GM19463 (cell line): Measurements from ENCODE around the gene ZNF530.

Experiments used
- ATAC-seq: cut with Tn5 transposase; IDR thresholded peaks from one replicate; pipeline ENCODE4 v1.9.1; 2021; ENCODE audit warnings: mild to moderate bottlenecking, moderate library complexity; ENCODE audit not compliant: unreplicated experiment

ZNF530 gene

DNA sequence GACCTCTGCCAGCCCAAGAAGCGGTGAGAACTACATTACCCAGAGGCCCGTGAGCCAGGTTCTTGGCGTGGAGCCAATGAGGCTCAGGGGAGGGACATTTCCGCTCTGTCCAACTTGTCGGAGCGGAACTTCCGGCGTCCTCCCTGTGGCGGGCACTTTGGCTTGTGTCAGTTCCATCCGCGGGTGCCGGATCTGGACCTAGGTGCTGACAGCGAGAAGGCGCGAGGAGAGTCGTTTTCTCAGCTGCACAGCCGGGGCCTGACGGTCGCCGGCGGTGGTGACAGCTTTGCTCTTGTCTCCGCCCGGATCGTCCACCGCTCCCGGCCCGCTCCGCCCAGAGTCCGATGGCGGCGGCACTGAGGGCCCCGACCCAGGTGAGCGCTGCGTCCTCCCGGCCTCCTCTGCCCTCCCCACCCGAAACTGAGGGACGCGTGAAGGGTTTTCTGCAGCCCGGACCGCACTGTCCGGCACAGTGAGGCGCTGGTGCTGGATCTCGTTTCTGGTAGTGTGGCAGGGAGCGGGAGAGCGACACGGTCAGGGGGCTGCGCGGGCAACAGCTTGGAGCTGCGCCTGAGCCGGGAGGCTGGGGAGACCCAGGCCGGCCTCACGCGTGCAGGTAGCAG, at the start of gene ZNF530:
Gene ZNF530 (plus strand): TSS at position 125 of the 623 bp plus-strand sequence. CDS start 4,461 bp downstream, outside the sequence.
- ATAC-seq: peak; percentile 99

DNA sequence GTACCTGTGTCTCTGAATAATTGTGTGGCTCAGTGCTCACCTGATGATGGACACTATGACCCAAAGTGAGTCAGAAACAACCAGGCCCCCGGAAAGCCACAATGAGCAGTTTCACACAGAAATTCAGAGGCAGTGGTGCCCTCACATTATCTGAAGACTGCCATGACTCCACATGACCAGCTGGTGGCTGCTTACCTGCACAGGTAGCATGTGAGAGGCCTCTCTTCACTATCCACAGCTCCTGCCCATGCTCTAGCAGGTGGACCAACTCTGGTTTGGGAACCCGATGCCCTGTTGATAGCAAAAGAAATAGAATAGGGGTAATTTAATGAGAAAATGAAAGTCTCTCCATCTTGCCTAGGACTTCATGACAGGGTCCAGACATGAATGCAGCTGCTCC, 47.3 kb upstream of the ZNF530 start:
- no peak for ATAC-seq

DNA sequence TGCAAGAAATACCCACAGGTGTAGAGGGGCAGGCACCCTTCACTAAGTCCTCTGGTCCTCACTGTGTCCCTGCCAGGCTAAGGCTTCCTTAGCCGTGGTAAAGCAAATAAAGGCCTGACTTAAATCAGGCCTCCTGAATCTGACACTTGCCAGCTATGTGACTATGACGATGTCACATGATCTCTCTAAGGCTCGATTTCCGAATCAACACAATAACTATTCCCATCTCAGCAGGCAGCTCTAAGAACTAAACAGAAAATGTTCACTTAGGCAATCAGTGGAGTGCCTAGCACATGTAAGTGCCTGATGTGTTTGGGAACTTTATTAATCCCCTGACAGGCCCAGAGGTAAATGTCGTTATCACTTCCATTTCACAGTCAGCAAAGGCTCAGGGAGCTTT, 42.0 kb upstream of the ZNF530 start:
- ATAC-seq: no peak

DNA sequence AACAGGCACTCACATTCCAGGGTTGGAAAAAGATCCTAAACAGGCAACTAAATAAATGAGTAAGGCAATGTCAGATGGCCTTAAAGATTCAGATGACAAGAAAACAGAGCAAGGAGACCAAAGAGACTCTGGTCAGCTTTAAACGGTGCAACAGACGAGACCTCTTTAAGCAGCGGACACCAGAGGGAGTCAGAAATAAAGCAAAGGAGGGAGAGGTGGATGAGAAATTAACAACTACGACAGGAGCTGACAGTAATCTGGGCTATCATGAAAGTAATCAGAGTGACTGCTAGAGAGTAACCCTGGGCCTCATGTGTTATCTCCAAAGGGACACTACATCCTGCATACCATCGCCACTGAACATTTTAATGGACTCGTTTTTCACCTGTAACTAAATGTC, 41.2 kb upstream of the ZNF530 start:
- ATAC-seq: no peak

DNA sequence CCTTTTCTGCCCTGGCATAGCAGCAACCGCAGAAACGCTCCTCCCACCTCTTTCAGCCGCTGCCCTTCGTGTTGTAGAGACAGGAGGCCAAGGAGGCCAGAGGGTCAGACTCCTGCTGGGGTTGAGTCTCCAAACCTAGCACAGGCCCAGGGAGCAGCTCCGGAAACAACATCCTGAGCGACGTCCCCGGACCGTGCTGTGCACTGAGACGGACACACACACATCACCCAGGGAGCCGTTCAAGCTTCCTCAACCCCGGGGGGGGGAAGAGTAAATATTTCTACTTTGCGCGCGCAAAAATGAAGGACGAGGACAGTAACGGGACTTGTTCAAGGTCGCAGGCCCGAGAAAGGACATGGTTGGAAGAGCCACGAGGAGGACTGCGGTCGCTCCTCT, 40.7 kb upstream of the ZNF530 start:
- no peak for ATAC-seq

DNA sequence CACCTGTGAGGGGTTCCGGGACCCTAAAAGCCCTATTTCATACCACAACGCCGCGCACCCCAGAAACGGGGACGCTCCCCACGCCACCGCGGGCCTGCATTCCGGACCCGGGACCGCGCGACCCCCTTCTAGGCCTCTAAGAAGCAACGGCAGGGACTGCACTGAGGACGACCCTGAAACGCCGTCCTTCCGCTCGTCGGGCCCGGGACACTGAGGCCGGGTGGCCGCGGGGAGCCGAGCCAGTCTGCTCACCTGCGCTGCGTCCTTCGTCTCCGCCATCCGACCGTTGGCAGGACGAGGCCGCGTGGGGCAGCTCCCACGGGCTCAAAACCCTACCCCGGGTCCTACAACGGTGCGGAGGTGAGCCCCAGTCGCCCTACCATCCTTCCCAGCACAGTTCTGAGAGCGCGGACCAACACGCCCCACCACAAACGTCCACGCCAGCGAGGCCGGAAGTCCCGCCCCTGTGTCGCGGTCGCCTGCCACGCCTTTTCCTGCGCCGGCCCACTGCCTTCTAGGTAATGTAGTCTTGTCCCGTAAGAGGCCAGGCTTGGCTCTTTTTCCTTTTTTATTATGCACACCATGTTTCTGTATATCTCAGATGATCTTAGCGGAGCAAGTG, 40.2 kb upstream of the ZNF530 start, which contains the start of gene ZNF550:
Gene ZNF550 (minus strand): TSS at position 460 of the 622 bp plus-strand sequence. CDS start 181 bp downstream, at position 279.
- ATAC-seq: peak; percentile 100

DNA sequence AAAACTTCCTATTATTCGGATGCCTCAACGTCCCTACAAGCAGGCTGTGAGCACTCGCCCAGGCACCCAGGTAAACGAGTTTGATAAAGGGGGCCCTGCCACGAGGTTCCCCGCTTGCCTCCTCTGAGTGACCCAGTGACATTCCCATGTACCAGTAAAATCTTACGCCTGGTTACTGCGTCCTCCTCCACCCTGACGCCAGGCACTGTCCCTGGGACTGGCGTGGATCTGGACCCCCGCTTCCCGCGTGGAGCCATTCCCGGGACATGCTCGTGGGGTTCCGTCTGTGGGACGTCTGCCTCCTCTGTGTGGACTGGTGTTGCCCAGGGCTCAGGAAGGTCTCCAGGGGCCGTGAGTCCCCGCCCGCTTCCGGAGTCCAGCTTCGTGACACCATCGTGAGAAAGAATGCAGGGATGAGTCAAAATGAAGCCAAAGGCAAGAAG, 39.6 kb upstream of the ZNF530 start:
- no peak for ATAC-seq

DNA sequence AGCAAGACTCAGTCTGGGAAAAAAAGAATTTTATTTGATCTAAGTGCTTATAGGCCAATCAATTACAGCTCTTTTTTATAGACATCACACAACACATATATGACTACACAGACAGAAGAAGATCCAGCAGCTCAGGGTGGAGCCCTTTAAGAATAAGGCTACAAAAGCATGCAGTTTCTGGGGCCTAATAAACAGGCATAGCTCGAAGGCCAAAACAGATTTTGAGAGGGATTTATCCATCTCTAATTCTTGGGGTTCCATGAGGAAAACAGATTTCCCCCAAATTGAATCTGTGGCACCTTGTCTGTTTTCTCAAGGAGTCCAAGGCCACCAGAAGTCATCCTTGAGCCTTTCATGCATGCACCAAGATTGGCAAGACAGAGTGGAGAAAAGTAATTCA, 36.1 kb upstream of the ZNF530 start:
- ATAC-seq: no peak

DNA sequence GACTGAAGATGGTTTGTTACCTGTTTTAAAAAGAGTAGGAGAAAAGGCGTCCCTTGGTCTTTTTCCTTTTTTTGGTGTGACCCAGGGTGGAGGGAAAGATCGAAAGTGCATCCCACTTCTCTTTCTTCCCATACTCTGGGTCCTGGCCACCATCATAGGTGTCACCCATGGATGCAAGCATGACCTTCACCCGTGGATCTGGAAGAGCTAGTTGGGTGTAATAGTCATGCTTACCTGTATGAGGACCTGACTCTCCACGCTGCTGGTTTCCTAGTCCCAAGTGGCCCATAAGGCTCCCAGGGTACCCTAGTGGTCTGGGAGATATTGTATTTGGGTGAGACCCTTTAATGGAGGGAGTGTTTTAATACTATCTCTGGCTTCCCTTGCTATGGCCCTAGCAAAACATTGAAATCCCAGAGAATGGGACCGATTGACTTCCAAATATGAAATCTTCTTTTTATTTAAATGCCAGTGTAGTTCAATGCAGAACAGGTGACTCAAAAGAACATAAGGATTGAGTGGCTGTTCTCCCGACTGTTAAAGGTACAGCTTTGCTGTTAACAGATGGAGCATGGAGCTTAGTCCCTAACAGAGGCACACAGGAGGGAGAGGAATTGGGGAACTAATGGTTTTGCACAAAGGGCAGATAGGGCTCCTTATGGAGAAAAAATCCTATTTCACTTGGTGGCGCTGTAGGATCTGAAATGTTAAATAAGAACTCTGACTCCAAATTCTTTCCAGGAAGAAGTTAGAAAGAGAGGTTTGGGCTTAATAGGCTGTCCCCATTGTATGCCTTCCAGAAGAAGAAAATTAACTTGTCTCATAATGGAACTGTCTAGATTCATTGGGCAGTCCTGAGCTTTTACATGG, 33.1 kb upstream of the ZNF530 start:
- no peak for ATAC-seq

DNA sequence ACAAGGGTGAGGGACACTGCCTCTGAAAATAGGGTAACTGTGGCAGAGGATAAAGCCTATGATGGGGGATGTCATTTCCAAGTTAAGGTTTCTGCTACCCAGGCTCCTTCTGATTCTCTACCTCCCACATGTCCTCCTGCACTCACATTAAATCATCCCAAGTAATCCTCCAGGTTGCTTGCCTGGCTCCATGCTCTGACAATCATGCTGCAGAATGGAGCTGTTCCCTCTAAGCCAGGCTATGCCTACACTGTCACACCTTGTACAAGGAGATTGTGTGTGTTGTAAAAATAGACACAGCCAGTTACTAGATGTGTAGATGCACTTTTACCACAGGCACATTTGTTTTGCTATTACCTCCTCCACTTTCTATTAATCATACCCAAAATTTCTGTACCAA, 29.0 kb upstream of the ZNF530 start:
- ATAC-seq: no peak

DNA sequence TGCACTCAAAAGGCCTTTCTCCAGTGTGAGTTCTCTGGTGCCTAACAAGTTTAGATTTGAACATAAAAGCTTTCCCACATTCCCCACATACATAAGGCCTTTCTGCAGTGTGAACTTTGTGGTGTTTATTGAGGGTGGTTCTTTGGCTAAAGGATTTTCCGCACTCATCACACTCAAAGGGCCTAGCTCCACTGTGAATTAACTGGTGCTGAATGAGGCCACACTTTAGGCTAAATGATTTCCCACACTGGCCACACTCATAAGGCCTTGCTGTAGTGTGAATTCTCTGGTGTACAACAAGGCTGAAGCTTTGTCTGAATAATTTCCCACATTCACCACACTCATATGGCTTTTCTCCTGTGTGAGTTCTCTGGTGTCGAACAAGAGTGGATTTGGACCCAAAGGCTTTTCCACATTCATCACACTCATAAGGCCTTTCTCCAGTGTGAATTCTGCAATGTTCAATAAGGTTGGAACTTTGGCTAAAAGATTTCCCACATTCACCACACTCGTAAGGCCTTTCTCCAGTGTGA, 27.2 kb upstream of the ZNF530 start:
- no peak for ATAC-seq

DNA sequence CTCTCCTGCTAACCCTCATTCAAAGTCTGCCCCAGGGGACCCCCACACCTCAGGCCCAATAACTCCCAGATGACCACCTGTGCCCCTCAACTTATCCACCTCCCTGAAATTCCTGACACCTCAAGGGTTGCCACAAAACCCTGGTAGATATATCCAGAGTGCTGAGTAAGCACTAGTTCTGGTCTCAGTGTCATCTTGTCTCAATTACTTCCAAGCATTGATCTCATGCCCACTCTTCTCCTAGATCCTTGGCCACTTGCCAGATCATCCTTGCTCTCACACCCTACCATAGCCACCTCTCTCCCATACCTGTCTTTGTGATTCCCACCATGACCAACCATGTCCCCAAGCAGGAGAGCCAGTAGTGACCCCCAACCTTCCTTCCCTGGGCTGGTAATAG, 23.0 kb upstream of the ZNF530 start:
- no peak for ATAC-seq

DNA sequence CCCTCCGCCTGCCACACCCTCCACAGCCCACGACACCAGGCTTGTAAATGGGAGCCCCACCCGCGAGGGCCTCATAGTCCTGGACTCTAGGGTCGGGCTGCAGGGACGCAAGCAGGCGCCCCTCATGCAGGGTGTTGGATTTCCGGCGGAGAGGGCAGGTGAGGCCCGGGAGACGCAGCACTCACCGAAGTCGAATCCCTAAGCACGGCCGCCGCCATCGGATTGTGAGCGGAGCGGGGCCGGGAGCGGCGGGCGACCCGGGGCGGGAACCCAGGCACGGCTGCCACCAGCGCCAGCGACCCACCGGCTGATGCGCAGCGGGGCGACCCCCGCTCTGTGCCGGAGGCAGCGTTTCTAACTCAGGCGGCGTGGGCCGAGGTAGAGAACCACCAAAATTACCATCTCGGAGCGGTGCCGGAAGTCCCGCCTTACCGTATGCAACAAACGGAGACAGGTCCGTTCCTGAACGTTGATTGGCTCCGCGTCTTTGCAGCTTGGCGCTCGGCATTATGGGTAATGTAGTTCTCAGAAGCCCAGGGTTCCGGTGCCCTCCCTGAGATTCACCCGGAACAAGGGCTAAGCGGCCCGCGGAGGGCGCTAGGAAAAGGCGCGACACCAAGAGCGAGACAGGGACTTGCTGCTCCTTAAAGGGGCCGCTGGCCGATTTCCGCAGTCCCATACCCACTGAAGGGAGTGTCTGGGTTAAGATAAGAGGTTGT, 21.0 kb upstream of the ZNF530 start, which contains the start of gene ZNF416:
Gene ZNF416 (minus strand): TSS at position 425 of the 719 bp plus-strand sequence. CDS start 207 bp downstream, at position 218.
- ATAC-seq: peak; percentile 95

DNA sequence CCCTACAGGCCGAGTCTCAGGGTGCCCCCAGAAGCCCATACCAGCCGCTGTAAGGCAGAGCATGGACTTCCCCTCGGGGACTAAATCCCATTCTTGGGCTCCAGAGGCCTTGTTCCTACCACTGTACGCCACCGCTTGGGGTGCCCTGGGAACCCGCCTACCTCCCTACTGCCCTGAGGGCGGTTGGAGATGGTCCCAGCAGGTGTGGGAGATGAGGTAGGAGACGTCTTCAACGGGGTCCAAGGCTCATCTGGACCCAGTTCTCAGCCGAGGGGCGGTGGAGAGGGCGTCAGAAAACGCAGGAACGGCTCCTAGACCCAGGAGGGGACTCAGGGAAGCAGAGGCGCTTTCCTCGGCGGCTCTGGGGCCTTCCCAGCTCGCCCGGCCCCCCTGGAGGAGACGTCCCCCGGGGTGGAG, 16.6 kb upstream of the ZNF530 start:
- no peak for ATAC-seq

DNA sequence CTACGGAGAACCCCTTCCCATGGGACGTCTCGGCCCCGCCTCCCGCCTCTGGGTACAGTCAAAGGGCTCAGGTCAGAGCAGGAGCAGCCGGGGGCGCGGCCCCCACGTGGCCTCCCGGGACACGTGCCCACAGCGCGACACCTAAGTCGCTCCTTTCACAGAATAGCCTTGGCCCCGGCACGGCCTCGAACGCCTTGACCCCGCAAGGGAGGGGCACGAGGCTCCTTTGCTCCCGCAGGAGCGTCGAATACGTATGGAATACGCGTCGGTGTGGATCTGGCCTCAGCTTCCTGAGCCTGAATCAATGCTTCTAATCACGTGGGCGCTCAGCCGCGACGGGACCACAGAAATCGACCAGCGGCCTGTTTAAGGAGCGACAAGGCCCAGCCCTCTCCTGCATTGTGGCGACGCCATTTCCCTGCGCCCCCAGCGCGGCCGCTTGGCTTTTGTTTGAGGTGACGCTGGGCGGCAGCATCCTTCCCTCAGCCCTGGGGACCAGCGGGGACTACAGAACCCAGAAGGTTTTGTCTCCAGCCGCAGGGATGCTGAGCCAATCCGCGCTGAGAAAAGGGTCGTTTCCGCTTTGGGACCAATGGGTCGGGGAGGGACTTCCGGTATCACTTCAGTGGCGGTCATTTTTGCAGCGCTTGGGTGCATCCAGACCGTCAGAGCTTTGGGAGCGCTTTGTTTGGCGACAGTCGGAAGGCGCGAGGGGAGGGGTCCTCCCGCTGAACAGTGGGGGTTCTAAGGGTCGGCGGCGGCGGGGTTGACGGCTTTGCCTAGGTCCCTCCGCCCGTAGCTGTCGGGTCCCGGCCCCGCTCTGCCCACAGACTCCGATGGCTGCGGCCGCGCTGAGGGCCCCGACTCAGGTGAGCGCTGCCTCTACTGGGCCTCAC, 15.9 kb upstream of the ZNF530 start, which contains the start of gene ZIK1:
Gene ZIK1 (plus strand): TSS at position 625 of the 896 bp plus-strand sequence. CDS start 212 bp downstream, at position 837.
- ATAC-seq: peak; percentile 87

DNA sequence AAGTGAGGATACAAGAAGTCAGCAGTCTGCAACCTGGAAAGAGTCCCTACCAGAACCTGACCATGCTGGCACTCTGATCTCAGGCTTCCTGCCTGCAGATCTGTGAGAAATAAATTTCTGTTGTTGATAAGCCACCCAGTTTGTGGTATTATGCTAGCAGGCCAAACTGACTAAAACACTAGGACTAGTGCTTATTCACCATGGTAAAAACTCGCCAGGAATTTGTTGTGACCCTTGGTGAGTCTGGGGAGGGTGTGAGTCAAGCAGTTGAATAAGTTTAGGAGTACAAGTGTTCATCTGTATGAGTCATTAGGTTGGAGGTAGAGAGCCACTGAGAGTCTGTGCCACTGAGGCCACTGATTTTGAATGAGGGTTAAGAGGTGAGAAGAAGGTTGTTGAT, 12.2 kb upstream of the ZNF530 start:
- no peak for ATAC-seq

DNA sequence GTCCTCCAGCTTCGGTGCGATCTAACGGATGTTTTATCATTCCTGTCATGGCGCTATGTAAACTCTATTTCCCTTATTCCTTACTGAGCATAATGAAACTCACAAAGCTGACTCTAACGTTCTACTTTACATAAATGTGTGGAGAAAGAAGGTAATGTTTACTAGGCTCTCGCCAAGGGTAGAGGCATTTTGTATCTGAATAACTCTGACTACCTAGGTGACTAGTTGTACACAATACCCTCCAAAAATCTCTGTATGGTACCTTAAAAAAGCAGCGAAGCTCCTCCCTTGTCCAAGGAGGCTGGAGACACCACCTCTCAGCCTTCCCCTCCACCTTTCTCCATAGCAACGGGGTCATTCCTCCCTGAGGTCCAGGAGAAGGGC, 316 bp upstream of the ZNF530 start:
- ATAC-seq: peak; percentile 20

DNA sequence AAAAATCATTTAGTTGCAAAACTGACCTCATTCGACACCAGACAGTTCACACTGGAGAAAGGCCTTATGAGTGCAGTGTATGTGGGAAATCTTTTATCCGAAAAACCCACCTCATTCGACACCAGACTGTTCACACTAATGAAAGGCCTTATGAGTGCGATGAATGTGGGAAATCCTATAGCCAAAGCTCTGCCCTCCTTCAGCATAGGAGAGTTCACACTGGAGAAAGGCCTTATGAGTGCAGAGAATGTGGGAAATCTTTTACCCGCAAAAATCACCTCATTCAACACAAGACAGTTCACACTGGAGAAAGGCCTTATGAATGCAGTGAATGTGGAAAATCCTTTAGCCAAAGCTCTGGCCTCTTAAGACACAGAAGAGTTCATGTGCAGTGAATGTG, 7.2 kb downstream of the ZNF530 start:
- no peak for ATAC-seq

DNA sequence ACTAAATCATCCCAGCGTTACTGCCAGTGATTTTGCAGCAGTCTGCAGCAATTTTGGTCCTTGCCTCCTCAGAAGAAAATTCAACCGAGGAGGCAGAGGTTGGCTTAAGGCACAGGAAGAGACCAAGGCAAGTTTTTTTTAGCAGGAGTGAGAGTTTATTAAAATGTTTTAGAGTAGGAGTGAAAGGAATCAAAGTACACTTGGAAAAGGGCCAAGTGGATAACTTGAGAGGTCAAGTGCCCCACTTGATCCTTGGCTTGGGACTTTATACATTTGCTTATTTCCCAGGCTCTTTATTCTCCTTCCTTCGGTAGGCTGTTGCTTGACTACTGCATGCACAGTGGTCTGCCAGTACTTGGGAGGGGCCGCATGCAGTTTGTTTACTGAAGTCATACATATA, 11.4 kb downstream of the ZNF530 start:
- ATAC-seq: no peak
